ENCODE measurements around the gene STAT5B. TPM values are rescaled to one million over a fixed set of nuclear protein-coding genes. Genes with fewer than 3 reads are reported as not detected.

STAT5B gene
- total RNA-seq, 1 experiment from 2014 or later, result 36.4 TPM

DNA sequence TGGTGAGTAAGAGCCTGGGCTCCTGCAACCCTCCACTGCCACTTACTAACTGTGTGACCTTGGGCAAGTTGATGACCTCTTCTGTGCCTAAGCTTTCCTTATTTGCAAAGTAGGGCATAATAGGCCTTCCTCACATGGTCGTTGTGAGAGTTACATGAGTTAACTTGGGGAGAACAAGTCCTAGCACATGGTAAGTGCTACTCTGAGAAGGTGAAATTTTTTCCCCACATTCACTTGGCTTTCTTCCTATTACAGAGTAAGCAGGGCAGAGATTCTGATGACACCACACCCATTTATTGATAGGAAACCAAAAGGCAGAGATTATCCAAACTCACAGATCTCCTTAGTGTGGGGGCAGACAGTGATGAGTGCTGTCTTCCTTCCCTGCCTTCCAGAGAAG is 96.9 kb downstream of the STAT5B start:
- H3K27ac Mint-ChIP-seq, result no peak overlapping the region
- DNase-seq (ENCODE audit: low spot score) (no peak), ATAC-seq (no peak)
- H3K4me1 Mint-ChIP-seq, result peaks cover 20% of the 10 kb centered on the region
- peaks cover 47% of the 10 kb centered on the region for H3K27me3 Mint-ChIP-seq (ENCODE audit: low read depth)
- no peak overlapping the region for H3K4me3 Mint-ChIP-seq
- no peaks in the 10 kb centered on the region for H3K9me3 Mint-ChIP-seq
- H3K36me3 Mint-ChIP-seq, result no peaks in the 10 kb centered on the region
- POLR2A ChIA-PET, result no interaction called here
- TF ChIP-seq, protein P1, sequence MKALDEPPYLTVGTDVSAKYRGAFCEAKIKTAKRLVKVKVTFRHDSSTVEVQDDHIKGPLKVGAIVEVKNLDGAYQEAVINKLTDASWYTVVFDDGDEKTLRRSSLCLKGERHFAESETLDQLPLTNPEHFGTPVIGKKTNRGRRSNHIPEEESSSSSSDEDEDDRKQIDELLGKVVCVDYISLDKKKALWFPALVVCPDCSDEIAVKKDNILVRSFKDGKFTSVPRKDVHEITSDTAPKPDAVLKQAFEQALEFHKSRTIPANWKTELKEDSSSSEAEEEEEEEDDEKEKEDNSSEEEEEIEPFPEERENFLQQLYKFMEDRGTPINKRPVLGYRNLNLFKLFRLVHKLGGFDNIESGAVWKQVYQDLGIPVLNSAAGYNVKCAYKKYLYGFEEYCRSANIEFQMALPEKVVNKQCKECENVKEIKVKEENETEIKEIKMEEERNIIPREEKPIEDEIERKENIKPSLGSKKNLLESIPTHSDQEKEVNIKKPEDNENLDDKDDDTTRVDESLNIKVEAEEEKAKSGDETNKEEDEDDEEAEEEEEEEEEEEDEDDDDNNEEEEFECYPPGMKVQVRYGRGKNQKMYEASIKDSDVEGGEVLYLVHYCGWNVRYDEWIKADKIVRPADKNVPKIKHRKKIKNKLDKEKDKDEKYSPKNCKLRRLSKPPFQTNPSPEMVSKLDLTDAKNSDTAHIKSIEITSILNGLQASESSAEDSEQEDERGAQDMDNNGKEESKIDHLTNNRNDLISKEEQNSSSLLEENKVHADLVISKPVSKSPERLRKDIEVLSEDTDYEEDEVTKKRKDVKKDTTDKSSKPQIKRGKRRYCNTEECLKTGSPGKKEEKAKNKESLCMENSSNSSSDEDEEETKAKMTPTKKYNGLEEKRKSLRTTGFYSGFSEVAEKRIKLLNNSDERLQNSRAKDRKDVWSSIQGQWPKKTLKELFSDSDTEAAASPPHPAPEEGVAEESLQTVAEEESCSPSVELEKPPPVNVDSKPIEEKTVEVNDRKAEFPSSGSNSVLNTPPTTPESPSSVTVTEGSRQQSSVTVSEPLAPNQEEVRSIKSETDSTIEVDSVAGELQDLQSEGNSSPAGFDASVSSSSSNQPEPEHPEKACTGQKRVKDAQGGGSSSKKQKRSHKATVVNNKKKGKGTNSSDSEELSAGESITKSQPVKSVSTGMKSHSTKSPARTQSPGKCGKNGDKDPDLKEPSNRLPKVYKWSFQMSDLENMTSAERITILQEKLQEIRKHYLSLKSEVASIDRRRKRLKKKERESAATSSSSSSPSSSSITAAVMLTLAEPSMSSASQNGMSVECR (CRISPR knock-in tag; IDR thresholded peaks at IDR 0.05; ENCODE audit: borderline replicate concordance), result no peak
- TF ChIP-seq FOXJ3 (CRISPR knock-in tag; IDR thresholded peaks at IDR 0.05; ENCODE audit: borderline replicate concordance) (no peak), GRHL2 (CRISPR knock-in tag; IDR thresholded peaks at IDR 0.05; ENCODE audit: insufficient replicate concordance, severe bottlenecking) (no peak), ZNF138 (CRISPR knock-in tag; conservative IDR thresholded peaks at IDR 0.05) (no peak), ZNF121 (CRISPR knock-in tag; IDR thresholded peaks at IDR 0.05) (no peak), CREB1 (CRISPR knock-in tag; IDR thresholded peaks at IDR 0.05) (no peak), NFATC4 (CRISPR knock-in tag; IDR thresholded peaks at IDR 0.05) (no peak), NR1H2 (CRISPR knock-in tag; IDR thresholded peaks at IDR 0.05) (no peak), CREM (CRISPR knock-in tag; IDR thresholded peaks at IDR 0.05) (no peak)
- TF ChIP-seq, protein P2, sequence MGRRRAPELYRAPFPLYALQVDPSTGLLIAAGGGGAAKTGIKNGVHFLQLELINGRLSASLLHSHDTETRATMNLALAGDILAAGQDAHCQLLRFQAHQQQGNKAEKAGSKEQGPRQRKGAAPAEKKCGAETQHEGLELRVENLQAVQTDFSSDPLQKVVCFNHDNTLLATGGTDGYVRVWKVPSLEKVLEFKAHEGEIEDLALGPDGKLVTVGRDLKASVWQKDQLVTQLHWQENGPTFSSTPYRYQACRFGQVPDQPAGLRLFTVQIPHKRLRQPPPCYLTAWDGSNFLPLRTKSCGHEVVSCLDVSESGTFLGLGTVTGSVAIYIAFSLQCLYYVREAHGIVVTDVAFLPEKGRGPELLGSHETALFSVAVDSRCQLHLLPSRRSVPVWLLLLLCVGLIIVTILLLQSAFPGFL (CRISPR knock-in tag; IDR thresholded peaks at IDR 0.05; ENCODE audit: borderline replicate concordance), result no peak
- TF ChIP-seq, protein P3, sequence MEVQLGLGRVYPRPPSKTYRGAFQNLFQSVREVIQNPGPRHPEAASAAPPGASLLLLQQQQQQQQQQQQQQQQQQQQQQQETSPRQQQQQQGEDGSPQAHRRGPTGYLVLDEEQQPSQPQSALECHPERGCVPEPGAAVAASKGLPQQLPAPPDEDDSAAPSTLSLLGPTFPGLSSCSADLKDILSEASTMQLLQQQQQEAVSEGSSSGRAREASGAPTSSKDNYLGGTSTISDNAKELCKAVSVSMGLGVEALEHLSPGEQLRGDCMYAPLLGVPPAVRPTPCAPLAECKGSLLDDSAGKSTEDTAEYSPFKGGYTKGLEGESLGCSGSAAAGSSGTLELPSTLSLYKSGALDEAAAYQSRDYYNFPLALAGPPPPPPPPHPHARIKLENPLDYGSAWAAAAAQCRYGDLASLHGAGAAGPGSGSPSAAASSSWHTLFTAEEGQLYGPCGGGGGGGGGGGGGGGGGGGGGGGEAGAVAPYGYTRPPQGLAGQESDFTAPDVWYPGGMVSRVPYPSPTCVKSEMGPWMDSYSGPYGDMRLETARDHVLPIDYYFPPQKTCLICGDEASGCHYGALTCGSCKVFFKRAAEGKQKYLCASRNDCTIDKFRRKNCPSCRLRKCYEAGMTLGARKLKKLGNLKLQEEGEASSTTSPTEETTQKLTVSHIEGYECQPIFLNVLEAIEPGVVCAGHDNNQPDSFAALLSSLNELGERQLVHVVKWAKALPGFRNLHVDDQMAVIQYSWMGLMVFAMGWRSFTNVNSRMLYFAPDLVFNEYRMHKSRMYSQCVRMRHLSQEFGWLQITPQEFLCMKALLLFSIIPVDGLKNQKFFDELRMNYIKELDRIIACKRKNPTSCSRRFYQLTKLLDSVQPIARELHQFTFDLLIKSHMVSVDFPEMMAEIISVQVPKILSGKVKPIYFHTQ (CRISPR knock-in tag; IDR thresholded peaks at IDR 0.05), result no peak
- TF ChIP-seq, protein P4, sequence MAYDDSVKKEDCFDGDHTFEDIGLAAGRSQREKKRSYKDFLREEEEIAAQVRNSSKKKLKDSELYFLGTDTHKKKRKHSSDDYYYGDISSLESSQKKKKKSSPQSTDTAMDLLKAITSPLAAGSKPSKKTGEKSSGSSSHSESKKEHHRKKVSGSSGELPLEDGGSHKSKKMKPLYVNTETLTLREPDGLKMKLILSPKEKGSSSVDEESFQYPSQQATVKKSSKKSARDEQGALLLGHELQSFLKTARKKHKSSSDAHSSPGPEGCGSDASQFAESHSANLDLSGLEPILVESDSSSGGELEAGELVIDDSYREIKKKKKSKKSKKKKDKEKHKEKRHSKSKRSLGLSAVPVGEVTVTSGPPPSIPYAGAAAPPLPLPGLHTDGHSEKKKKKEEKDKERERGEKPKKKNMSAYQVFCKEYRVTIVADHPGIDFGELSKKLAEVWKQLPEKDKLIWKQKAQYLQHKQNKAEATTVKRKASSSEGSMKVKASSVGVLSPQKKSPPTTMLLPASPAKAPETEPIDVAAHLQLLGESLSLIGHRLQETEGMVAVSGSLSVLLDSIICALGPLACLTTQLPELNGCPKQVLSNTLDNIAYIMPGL (CRISPR knock-in tag; IDR thresholded peaks at IDR 0.05), result no peak
- CTCF ChIA-PET, result interaction anchor here (0.8 to 3.7 kb wide), 10 partner anchors 11 to 348 kb away, joined by 3 to 33 read pairs (median 4); partner anchors contain the start of genes HSPB9 and KAT2A

DNA sequence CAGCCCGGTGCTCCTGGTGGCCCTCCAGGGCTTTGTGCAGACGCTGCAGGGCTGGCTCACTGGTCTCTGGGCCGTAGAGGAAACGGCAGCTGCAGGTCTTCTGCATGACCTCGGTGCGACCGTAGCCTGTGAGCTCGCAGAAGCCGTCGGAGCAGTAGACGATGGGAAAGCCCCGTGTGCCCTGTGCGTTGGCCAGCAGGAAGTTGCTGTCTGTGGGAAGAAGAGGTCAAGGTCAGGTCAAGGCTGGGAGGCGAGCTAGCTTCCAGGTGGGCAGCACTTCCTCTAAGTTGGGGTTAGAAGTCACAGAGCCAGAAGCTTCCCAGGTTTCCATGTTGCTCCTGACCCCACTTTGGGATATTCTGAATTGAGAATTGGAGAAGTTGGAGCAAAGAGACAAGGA is 97.4 kb downstream of the STAT5B start:
- TF ChIP-seq, protein P5, sequence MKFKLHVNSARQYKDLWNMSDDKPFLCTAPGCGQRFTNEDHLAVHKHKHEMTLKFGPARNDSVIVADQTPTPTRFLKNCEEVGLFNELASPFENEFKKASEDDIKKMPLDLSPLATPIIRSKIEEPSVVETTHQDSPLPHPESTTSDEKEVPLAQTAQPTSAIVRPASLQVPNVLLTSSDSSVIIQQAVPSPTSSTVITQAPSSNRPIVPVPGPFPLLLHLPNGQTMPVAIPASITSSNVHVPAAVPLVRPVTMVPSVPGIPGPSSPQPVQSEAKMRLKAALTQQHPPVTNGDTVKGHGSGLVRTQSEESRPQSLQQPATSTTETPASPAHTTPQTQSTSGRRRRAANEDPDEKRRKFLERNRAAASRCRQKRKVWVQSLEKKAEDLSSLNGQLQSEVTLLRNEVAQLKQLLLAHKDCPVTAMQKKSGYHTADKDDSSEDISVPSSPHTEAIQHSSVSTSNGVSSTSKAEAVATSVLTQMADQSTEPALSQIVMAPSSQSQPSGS (CRISPR knock-in tag; IDR thresholded peaks at IDR 0.05; ENCODE audit: borderline replicate concordance, low read depth), result no peak
- TF ChIP-seq, protein P6, sequence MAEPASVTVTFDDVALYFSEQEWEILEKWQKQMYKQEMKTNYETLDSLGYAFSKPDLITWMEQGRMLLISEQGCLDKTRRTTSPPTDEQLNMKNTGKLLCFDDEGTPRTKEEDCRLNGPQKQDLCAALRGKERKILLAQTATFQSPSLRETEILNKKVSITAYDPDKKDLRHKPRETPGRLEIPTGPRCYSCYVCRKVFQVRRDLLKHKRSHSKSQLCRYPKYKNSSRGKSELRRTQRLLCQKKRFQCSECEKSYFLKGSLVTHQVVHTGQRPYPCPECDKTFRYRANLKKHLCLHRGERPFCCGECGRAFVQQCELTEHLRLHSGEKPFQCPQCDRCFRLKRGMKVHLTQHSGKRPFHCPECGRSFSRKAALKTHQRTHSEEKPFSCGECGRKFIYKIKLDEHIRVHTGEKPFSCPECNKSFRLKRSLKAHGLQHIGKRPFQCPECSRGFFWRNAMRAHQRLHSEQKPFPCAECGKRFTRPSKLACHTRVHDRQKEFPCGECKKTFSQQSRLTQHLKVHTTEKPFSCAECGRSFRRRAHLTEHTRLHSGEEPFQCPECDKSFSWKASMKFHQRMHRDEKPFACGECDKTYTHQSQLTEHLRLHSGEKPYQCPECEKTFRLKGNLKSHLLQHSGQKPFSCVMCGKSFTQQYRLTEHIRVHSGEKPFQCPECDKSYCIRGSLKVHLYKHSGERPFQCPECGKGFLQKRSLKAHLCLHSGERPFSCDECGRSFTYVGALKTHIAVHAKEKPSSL (CRISPR knock-in tag; conservative IDR thresholded peaks at IDR 0.05), result no peak
- TF ChIP-seq, protein P7, sequence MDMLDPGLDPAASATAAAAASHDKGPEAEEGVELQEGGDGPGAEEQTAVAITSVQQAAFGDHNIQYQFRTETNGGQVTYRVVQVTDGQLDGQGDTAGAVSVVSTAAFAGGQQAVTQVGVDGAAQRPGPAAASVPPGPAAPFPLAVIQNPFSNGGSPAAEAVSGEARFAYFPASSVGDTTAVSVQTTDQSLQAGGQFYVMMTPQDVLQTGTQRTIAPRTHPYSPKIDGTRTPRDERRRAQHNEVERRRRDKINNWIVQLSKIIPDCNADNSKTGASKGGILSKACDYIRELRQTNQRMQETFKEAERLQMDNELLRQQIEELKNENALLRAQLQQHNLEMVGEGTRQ (CRISPR knock-in tag; IDR thresholded peaks at IDR 0.05), result no peak
- TF ChIP-seq, protein P8, sequence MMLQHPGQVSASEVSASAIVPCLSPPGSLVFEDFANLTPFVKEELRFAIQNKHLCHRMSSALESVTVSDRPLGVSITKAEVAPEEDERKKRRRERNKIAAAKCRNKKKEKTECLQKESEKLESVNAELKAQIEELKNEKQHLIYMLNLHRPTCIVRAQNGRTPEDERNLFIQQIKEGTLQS (CRISPR knock-in tag; conservative IDR thresholded peaks at IDR 0.05), result no peak
- no peak for TF ChIP-seq SMAD4 (CRISPR knock-in tag; IDR thresholded peaks at IDR 0.05)
- TF ChIP-seq, protein P9, sequence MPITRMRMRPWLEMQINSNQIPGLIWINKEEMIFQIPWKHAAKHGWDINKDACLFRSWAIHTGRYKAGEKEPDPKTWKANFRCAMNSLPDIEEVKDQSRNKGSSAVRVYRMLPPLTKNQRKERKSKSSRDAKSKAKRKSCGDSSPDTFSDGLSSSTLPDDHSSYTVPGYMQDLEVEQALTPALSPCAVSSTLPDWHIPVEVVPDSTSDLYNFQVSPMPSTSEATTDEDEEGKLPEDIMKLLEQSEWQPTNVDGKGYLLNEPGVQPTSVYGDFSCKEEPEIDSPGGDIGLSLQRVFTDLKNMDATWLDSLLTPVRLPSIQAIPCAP (CRISPR knock-in tag; IDR thresholded peaks at IDR 0.05), result no peak
- ATAC-seq, result no peak
- peaks cover 43% of the 10 kb centered on the region for H3K27me3 Mint-ChIP-seq (ENCODE audit: low read depth)
- POLR2A ChIA-PET, result no interaction called here
- CTCF ChIA-PET, result interaction anchor here (0.7 to 3.7 kb wide), 5 partner anchors 10 to 339 kb away, joined by 3 to 33 read pairs (median 3); no protein-coding TSS in a partner anchor
- DNase-seq (ENCODE audit: low spot score), result no peak
- no peaks in the 10 kb centered on the region for H3K36me3 Mint-ChIP-seq
- peaks cover 19% of the 10 kb centered on the region for H3K4me1 Mint-ChIP-seq
- no peak overlapping the region; the same call in 1 of the 2 replicates for H3K4me3 Mint-ChIP-seq
- no peak overlapping the region for H3K27ac Mint-ChIP-seq
- H3K9me3 Mint-ChIP-seq, result no peaks in the 10 kb centered on the region
